ENCODE results near the gene CPLX1. TPM values are rescaled to one million over a fixed set of nuclear protein-coding genes. Genes with fewer than 3 reads are reported as not detected.
"Not testable (repeated sequence)": the region's sequence is repeated elsewhere in the genome, so short reads cannot be mapped to it uniquely, and the experiment has no call there.

The CPLX1 gene
- total RNA-seq, 1 donor from 2014 or later: 3.1 TPM

GRCh38 chr4:762211-763190 is 63.4 kb downstream of the CPLX1 start:
- intact Hi-C loops (cut with micrococcal nuclease): no loop called here

DNA sequence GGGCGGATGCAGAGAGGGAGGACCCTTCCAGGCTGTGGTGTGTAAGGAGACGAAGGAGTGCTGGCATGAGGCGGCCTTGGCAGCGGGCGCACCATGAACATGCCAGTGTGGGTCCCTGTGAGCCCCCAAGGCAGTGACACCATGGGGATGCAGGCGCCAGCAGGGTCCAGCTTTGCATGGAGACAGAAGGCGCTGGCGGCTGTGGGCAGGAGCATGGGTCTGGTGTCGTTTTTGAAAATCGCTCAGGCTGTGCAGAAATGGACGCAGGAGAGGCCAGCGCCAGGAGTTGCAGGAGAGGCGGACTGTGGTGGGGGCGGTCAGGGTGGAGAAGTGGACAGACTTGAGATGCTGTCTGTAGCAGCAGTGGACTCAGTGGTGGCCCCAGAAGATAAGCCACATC is 64.2 kb downstream of the CPLX1 start:
- intact Hi-C loops (cut with micrococcal nuclease): no loop called here

DNA sequence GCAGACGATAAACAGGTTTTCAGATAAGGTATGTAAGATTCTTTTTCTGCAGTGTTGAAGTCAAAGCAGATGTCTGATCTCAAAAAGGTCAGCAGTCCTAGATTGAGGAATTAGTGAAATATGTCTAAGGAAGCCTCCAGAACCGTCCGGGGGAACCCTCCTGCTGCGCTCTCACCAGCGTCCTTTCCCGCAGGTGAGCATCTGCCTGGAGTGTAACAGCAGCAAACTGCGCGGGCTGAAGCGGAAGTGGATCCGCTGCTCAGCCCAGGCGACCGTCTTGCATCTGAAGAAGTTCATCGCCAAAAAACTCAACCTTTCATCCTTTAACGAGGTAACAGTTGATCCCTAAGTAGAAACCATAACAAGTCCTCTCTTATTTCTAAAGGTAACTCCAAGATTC is 64.8 kb downstream of the CPLX1 start:
- intact Hi-C loops (cut with micrococcal nuclease): no loop called here

GRCh38 chr4:760616-761015 is 65.3 kb downstream of the CPLX1 start:
- intact Hi-C loops (cut with micrococcal nuclease): no loop called here

GRCh38 chr4:759810-760209 is 66.1 kb downstream of the CPLX1 start:
- intact Hi-C loops (cut with micrococcal nuclease): not testable (repeated sequence)

DNA sequence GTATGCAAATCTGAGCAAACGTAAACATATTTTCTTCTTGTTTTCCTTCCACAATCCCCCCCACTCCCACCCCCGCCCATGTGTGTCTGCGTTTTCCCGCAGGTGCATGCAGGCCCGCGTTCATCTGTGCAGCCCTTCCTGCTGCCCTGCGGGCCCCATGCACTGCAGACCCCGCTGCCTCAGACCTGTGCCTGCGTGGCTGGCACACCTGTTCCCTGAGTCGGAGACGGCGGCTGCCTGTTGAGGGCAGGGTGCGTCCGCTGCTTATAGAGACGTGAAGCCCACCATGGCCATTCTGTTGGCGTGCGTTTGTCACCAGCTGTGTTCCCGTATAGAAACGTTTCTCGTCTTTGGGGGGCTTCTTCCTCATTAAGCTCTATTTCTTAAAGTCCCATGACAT is 68.8 kb downstream of the CPLX1 start:
- intact Hi-C loops (cut with micrococcal nuclease): no loop called here

DNA sequence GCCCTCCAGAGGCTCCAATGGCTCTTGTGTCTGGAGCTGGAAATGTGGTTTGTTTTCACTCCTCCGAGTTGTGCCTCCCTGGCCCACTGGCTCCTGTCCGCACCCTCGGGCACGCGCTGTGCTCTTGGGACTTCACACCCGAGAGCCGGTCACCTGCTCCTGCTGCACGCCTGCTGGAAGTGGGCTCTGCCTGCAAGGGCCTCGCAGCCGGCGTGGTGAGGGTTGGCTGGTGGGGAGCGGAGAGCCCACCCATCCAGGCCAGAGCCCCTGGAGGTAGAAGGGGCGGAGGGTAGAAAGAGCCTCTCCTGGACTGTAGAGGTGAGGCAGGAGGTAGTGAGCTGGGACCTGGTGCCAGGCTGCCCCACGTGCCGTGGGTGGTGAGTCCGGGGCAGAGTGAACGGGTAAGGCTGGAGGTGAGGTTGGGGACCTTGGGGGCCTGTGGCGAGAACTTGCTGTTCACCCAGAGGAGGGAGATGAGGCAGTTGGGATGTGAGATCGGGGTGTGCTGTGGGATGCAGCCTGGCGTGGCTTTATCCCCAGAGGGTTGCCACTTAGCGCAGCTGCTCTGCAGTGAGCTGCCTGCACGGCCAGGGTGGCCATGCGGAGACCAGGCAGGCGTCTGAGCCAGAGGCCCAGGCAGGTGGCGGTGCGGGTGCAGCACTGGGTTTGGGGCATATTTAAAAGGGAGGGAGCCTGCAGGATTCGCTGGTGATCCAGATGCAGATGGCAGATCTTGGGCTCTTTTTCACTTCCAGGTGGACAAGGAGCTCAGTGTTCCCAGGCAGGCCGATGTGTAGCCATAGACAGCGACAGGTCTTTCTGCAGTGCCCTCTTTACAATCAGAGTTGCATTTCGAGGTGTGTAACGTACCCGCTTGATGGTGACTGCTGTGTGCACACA is 71.5 kb downstream of the CPLX1 start:
- intact Hi-C loops (cut with micrococcal nuclease): no loop called here

DNA sequence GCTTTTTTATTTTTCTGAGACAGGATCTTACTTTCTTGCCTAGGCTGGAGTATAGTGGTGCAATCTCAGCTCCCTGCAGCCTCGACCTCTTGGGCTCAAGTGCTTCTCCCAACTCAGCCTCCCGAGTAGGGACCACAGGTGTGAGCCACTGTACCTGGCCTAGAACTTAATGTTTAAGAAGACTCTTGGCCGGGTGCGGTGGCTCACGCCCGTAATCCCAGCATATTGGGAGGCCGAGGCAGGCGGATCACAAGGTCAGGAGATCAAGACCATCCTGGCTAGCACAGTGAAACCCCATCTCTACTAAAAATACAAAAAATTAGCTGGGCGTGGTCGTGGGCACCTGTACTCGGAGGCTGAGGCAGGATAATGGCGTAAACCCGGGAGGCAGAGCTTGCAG is 72.7 kb downstream of the CPLX1 start:
- intact Hi-C loops (cut with micrococcal nuclease): not testable (repeated sequence)

DNA sequence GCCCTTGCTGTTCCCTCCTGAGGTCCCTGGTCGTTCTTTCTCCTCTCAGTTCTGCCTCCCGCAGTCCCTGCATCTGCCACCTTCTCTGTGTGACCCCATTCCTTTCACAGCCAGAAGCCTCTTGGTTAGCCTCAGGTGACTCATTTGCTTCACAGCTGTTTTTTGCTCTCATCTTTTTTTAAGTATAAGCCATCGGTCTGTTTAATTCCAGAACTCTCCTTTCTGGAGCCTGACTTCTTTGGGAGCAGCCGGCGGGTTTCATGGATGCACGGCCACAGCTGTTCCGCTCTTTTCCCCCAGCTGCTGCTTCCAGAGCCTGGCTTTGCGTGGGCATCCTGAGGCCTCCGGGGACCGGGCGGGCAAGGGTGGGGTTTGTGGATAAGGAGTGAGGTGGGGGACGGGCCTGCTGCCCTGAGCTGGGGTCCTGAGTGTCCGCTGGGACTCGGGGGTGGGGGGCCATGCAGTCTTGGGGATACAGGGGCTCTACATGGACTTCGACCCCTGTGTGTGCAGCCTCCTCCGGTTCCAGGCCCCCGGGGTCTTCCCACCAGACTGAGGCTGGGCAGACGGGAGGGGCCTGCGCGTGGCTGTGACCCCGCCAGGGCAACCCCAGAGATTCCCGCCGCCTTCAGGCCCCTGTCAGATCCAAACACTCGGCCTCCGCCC is 73.6 kb downstream of the CPLX1 start:
- intact Hi-C loops (cut with micrococcal nuclease): no loop called here

GRCh38 chr4:751676-752075 is 74.3 kb downstream of the CPLX1 start:
- intact Hi-C loops (cut with micrococcal nuclease): no loop called here

- intact Hi-C loops (cut with micrococcal nuclease): no loop called here
Measured at GRCh38 chr4:749698-750666, 75.9 kb downstream of the CPLX1 start.

GRCh38 chr4:748461-748860 is 77.5 kb downstream of the CPLX1 start:
- intact Hi-C loops (cut with micrococcal nuclease): no loop called here

DNA sequence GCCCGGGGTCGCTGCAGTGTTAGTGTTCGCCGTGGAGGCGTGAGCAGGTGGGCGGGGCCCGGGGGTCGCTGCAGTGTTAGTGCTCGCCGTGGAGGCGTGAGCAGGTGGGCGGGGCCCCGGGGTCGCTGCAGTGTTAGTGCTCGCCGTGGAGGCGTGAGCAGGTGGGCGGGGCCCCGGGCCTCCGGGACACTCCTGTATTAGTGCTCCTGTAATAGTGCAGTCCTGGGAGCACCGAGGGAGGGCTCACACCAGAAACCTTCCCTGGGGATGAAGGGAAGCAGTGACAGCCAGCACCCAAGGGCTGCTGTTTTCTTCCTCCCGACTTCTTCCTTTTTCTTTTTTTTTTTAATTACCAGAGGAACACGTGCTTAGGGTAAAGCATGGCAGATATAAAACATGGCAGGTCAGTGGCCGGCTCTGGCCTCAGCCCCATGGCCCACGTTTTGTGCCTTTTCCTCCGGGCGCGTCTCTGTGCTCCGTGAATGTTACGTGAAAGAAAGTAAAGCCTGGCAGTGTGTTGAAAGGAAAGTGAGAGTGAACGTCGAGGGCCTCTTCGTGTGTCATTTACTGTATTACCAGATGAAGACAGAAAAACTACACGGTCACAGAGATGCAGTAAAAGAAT is 78.3 kb downstream of the CPLX1 start:
- intact Hi-C loops (cut with micrococcal nuclease): no loop called here

DNA sequence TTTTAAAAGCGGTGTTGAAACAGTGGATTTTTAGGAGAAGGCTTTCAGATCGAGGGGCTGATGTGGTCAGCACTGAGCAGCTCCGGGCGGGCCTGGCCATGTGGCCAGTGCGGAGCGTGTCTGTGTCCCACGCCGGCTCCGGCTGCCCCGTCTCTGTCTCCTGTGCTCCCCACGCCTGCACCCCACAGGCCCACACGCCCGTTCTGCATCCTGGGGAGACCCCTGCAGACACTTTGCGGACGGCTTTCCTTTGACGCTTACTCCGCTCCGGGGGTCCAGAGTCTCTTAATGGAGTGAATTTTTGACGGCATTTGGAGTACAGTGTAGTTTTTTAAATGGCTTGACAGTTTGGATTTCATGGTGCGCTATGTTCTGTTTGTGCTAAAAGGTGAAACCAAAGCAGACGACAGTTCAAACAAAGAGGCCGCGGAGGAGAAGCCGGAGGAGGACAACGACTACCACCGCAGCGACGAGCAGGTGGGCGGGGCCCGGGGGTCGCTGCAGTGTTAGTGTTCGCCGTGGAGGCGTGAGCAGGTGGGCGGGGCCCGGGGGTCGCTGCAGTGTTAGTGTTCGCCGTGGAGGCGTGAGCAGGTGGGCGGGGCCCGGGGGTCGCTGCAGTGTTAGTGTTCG is 81.6 kb downstream of the CPLX1 start:
- intact Hi-C loops (cut with micrococcal nuclease): loop anchor here (5.0 kb wide), 2 partner anchors 148 to 502 kb away; no protein-coding TSS in a partner anchor

GRCh38 chr4:743463-744211 is 82.3 kb downstream of the CPLX1 start:
- intact Hi-C loops (cut with micrococcal nuclease): loop anchor here (2.0 to 5.0 kb wide), 6 partner anchors 135 to 501 kb away; partner anchors contain the start of genes GAK, IDUA and TMEM175

DNA sequence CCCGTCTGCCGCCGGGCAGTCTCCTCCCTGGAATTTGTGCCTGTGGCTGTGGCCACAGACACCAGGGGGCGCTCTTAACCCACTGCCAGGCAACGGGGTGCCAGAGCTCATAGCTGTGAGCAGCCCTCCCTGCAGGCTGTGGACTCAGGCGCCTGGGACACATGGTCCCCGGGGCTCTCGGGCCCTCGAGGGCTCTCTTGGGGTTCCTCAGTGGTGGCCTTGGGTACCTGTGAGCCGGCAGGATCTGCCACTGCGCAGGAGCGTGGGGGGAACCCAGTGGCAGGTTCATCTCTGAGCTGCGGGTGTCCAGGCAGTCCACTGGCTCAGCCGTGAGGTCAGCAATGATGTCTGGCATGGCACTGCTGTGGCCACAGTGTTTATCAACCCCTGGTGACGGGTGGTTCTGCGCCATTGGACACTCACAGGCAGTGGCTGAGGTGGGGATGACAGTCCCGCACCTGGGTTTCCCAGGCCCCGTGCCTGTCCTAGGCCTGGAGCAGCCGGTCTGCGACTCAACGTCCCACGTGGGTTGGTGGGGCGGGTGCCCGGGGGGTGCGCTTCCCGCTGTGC is 83.1 kb downstream of the CPLX1 start:
- intact Hi-C loops (cut with micrococcal nuclease): loop anchor here (2.0 to 5.0 kb wide), 6 partner anchors 136 to 501 kb away; partner anchors contain the start of genes GAK, IDUA and TMEM175

DNA sequence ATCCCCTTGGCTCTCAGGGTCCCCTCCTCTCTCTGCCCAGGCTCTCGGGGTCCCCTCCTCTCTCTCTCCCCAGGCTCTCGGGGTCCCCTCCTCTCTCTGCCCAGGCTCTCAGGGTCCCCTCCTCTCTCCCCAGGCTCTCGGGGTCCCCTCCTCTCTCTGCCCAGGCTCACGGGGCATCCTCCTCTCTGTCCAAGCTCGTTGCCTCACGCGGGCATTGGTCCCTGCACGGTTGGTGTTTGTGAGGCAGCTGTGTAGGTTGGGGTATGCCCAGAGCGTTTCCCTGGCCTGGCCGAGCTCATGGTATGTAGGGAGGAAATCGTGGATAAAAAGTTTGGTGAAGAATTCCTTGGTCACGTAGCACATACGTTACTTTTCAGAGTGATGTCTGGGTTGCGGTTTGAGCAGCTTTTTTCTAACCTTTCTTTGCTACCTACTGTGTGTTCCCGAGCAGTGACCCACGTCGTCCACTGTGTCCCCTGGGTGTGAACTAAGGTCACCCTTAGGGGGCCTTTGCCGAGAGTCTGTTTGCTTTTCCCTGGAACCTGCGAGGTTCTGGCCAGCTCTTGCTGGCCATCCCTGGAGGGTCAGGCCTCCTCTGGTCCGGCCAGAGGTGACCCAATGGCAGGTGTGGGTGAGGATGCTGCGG is 83.7 kb downstream of the CPLX1 start:
- intact Hi-C loops (cut with micrococcal nuclease): loop anchor here (2.0 to 5.0 kb wide), 6 partner anchors 137 to 500 kb away; partner anchors contain the start of genes GAK, IDUA and TMEM175

All from T-helper 1 cell treated with Interleukin-12 subunit alpha and Interleukin-12 subunit beta and Interleukin-4 antibody, amounts not matched to agents 30 ng/mL and 1 ng/mL, for 36 hours (primary cell).